GM18861 (cell line): Measurements from ENCODE around the gene NRARP.

Source experiments
- ATAC-seq: cut with Tn5 transposase; IDR thresholded peaks from one replicate; pipeline ENCODE4 v1.9.1; 2021; ENCODE audit not compliant: unreplicated experiment

Gene NRARP

GRCh38 chr9:137300567-137301080 is 1.4 kb downstream of the NRARP start:
- no peak for ATAC-seq

DNA sequence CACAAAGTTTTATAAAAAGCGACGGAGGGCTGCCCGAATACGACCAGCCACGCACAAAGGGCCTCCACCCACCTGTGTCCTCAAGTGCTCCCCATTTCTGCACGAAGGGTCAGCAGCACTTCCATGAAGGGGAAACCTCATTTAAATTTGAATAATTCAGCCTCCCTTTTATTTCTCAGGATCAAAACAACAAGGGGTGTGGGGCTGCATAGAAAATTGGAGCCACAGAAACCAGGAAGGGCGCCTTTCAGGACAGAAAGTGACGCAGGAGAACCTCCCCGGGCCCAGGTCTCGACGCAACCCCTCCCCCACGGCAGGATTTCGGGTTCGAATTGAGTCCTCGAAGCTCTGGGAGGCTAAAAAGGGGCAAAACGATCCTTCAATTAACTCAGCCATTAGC is 2.1 kb downstream of the NRARP start:
- no peak for ATAC-seq

GRCh38 chr9:137299203-137299565 is 2.9 kb downstream of the NRARP start:
- ATAC-seq: no peak

GRCh38 chr9:137298401-137299202 is 3.5 kb downstream of the NRARP start:
- ATAC-seq: no peak

DNA sequence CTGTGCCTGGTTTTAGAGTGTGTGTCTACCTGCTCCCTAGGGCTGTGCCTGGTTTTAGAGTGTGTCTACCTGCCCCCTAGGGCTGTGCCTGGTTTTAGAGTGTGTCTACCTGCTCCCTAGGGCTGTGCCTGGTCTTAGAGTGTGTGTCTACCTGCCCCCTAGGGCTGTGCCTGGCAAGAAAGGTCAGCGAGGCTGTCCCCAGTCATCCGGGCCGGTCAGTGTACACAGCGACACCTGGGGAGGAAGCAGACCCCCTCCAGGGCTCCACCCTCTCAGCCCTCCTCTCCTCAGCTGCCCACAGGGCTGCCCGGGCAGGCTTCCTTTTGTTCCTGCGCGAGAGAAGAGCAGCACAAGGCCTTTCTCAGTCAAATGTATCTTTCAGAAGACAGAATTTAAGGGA is 4.1 kb downstream of the NRARP start:
- ATAC-seq: no peak

GRCh38 chr9:137296670-137297664 is 5.1 kb downstream of the NRARP start:
- no peak for ATAC-seq

GRCh38 chr9:137295849-137296669 is 6.0 kb downstream of the NRARP start:
- no peak for ATAC-seq

- no peak for ATAC-seq
These were observed 6.7 kb downstream of the NRARP start for GRCh38 chr9:137295238-137295811.

DNA sequence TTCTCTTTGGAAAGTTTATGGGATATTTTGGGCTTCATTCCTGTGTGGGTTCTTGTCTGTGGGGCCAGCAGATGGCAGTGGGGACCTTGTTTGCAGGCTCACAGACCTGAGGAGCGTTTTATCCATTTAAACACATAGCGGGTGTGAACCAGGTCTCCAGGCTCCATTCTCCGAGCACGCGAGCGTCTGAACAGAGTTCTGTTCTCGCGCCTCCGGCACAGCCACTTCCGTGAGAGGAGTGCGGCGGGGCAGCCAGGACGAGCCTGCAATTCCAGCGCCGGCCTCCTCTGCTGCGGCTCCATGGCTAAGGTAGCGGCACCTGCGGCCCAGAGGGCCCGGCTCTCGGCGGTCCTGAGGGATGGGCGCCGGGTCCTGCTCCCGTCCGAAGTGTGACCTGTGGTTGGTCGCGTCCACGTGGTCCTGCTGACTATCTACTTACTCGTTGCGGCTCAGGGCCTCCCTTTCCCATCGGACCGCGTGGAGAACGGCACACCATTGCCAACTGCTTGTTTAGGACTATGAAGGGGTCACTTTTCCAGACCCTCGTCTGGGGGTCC is 7.3 kb downstream of the NRARP start:
- no peak for ATAC-seq

DNA sequence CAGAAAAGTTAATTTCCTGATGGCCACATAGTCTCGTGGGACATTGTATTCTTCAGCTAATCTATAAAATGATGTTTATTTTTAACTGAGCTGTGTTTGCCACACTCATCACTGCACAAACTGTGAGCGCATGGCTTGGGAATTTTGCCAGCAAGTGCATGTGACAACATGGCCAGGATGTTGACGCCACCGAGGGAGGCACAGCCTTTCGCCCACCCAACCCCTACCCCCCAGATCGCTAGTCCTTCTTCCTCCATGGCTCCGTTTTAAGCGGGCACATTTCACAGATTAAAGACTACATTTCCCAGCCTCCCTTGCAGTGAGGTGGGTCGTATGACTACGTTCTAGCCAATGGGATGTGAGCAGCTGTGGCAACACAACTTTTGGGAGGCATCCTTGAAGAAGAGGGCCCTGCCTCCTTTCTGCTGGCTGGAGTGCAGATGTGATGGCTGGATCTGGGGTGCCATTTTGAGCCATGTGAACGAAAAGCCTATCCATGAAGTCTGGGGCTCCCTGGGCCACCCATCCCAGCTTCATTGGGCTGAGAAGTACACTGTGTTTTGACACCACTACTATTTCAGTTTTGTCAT is 7.9 kb downstream of the NRARP start:
- ATAC-seq: no peak

GRCh38 chr9:137293482-137294090 is 8.5 kb downstream of the NRARP start:
- no peak for ATAC-seq

DNA sequence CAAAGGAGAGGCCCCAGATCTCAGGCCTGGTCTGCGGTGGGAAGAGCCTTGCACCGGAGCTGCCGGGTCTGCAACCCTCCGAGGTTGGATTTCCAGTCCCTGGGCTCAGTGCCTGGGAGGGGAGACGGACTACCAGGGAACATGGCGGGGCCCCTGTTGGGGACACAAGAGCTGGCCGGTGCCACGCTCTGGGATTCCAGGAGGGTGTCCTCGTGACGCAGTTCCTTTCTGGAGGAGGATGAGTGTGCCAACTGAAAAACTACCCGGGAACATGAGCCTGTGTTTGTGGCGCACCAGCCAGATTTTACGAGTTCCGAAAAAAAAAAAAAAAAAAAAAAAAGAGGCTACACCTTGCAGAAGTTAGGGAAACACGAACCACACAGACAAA is 9.0 kb downstream of the NRARP start:
- no peak for ATAC-seq

GRCh38 chr9:137286975-137287383 is 15.1 kb downstream of the NRARP start:
- no peak for ATAC-seq

DNA sequence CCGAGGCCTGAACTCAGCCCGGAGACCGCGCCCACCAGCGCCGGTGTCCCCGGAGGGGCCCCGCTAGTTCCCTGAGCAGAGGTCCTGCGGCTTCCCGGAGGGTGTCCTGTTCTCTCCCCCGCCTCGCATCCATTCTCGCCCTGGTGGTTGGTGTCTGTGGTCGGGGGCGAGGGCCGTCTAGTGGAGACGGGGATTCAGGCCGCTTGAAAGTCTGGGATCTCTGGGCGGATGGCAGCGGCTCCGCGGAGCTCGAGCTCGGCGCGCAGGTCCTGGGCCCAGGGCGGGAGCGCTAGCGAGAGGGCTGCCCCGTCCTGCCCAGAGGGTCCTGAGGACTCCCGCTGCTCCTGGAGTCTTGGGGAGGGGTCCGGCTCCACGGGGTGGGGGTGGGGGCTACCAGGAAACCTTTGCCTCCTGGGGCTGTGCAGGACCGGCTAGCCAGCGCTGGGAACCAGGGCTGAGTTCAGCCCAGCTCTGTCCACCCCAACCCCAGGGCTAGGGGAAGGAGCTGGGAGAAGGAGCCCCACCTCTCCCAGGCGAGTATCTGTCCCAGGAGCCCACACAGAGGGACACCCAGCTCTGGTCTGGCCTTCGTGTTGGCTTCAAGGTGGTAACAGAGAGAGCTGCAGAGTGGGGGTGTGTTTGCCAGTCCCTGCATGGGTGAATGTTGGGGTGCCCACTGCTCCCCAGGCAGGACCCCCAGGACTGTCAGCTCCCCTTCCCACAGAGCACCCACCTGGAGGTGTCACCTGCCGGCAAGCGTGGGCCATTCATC is 20.5 kb downstream of the NRARP start:
- no peak for ATAC-seq

- ATAC-seq: no peak
These were observed 21.4 kb downstream of the NRARP start for GRCh38 chr9:137280474-137281344.

DNA sequence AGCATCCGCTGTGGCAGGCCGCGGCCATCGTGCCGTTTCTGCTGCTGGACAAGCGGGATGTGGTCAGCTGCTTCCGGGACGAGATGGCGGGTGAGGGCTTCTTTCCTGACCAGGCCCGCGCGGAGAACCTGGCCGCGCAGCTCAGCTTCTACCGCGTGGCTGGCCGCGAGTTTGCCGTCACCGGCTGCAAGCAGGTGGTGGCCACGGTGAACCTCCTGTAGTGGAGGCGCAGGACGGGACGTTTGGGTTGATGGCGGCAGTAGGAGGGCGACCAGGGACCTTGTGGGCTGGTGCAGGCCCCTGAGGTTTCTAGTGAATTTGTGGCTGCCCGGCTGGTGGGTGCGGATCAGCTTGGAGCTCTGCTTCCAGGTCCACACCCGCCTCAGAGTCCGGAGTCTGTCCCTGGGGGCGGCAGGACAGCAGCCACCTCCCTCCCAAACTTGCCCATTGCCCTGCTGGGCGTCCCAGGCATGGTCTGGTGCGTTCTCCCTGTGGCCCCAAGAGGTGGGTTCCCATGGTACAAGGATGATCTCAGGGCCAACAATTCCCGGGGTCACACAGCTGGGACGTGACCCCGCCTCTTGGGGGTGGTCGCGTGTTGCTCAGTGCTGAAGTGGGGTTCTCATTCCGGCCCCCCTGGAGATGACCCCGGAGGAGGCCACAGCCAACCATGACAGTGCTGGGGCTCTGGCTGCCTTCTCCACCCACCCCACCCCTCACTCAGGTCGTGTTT is 22.2 kb downstream of the NRARP start:
- ATAC-seq: no peak
